HG03139 (cell line): ENCODE results near the gene UNC80.

Source experiments
- ATAC-seq: cut with Tn5 transposase; IDR thresholded peaks from one replicate; pipeline ENCODE4 v1.9.1; 2021; ENCODE audit not compliant: unreplicated experiment

The UNC80 gene

DNA sequence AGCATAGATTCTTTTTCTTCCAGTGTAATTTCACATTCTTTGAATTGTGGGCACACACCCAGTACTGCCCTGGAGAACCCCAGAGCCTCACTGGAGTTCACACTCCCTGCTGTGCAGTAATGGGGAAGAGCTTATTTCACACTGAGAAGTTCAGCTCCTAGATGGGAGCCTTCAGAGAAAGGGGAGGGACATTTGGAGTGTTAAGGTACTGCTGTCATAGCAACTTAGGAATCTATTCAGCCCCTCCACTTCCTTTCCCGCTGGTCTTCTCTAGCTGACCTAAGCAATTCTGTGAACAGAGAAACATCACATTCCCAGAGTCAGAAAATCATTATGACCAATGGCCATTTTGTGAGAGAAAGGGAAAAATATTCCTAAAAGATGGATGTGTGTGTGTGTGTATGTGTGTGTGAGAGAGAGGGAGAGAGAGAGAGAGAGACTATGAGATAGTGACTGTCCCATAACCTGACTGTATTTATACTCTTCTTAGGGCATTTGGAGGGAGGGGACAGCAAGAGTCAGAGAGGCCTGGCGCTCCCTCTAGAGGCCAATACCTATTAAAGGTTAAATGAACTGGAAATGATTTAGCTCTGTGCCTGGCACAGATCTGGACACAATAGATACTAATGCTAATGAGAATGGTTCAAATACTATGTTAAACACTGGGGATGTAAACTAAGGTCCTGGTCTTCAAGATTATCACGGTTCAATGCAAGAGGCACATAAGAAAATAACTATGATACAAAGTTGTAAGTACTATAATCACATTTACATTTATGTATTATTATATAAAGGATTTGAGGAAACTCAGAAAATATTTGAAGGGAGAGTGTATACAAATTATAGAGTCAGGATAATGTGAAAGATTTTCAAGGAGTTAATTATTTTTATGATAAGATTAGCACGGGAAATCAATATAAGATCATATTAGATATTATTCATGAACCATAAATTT is 189.3 kb downstream of the UNC80 start:
- peak; percentile 98 for ATAC-seq

DNA sequence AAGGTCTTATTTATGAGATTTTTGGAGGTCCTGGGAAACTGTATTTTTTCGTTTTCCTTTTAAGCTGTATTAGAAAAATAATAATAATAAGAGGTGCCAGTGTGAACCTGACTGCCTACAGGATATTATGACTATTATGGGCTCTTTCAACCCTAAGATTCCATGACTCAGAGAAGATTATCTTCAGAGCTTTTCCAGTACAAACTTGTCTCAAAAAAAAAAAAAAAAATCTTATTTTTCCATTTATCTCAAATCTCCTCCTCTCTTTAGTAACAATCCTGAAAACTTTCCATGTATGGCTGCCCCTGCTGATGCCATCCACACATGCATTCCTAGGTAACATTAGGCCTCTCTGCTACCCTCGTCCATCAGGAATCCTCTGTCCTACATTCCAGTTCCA is 194.1 kb downstream of the UNC80 start:
- ATAC-seq, result no peak

DNA sequence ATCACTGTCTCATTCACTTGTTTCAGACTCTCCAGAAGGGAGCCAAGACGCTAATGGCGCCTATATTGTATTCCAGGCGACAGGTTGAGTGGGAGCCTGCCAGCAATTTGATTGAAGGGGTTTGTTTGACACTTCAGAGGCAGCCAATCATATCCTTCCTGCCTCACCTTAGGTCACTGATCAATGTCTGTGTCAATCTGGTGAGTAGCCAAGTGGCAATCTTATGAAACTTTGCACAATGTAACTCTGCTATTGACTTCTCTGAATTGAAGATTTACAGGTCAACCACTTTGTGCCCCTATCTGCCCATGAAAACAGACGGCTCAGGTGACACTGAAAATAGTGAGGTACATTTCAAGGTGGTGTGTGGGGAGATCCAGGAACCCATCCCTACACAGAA is 198.1 kb downstream of the UNC80 start:
- no peak for ATAC-seq

DNA sequence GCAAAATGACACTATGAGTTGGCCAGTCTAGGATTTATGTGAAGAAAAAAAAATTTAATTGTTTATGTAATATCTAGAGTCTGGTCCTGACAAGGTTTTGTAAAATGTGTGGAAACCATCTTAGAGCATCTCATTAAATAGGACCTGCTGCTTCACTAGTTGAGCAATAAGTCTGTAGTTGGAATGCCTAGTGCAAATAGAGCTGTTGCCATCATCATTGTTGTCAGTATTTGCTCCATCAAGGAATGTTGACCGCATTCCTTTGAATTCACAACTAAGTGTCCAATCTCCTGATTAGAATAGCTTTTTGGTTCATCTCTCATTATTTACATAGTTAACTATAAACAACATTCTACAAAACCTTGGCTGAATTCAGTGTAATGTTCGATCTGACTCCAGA is 198.6 kb downstream of the UNC80 start:
- no peak for ATAC-seq

DNA sequence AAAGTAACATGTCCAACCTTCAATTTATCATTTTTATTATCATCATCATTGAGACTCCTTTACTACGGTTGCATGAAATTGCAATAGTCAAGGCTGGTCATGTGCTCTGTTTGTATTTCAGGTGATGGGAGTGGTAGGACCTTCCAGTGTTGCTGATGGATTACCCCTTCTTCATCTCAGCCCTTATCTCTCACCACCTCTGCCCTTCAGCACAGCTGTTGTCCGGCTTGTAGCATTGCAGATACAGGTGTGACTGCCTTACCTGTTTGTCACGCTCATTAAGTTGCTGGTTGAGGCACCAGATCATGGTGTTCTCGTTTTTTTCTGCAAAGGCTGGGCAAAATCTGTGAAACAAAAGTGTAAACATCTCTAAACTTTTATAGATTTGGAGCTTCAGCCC is 199.1 kb downstream of the UNC80 start:
- no peak for ATAC-seq

DNA sequence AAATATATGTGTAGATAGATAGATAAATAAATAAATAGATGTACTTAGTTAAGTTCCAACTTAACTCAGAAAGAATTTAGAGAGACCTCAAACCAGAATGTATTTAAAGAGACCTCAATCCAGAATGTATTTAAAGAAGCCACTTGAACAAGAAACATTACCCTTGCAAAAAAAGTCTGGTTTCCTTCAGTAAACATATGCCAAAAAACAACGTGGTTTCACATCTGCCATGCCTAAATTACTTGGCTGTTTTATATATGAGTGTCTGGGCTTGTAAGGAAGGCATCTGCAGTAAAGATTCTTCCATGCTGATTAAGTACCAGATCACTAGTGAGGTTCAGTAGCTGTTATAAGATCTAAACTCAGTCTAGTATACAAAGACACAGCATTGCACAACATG is 201.7 kb downstream of the UNC80 start:
- no peak for ATAC-seq

DNA sequence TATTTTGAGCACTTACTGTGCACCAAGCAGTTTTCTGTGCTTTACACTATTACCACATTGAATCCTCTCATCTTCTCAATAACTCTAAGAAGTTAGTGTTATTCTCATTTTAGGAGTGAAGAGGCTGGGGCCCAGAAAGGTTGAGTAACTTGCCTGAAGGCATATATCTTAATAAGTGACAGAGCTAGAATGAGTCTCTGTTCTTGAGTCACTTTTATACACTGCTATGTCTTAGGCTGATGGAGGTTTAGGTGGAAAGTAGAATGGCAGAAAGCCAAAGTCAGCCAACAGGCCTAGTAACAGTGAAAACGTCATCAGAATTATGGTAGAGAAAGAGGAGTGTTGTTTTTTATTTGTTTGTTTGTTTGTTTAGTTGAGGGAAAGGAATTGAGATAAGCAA is 202.9 kb downstream of the UNC80 start:
- ATAC-seq, result no peak

DNA sequence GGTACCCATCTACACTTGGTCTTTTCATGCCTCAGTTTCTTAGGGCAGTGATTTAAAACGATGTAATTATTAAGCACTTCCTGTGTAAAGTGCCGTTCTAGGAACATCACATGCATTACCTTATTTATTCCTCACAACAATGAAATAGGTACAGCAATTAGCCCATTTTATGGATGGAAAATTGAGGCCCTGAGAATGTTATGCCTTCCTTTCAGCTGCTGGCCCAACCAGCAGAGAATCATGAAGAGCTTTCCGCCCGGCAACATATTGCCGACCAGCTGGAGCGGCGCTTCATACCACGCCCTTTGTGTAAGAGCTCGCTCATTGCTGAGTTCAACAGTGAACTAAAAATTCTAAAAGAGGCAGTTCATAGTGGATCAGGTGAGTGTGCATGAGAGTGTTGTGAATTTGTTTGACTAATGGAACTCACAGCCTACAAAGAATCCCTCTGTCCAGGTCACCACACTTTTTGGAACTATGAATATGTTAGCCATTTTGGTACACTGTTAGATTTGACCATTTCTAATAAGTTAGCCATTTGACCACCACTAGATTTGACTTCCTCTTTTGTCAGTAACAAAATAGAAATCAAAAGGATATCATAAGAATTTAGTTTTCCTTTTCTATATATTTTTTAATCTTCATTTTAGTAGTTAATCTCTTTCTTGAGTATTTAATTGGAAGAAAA is 205.2 kb downstream of the UNC80 start:
- peak; percentile 82 for ATAC-seq

DNA sequence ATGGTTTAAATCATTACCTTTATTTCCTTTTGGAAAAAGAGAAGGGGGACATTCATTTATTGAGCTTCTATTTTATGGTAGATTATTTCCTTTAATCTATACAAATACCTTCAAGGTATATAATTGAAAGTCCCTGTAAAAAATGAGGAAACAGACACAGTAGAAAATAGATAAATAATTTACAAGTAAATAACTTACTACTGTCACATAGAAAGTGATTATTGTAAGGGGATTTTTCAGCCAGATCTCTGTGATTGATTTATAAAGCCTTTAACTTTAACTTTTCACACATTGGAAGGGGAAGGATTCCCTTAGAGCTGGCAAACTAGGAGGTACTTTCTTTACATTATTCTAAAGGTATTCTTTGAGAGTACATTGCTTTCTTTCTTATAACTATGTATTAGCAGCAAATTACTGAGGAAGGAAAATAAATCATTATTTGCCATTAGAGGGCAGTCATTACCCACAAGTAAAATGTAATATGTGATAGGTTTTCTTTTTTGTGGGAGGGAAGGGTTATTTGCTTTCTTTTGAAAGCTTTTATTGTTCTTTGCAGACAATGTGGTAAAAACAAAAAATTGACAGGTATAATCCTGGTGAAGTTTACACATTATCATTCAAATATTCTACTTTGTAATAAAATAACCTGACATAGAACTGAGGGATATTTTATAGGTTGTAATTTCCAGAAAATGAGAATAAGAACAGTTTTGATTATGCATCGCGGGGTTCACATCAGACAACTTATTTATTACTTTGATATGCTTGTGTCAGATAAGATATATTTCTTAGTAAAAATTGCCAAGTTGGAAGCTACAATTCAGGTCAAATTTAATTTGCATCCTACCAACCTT is 206.0 kb downstream of the UNC80 start:
- ATAC-seq, result peak; percentile 34

DNA sequence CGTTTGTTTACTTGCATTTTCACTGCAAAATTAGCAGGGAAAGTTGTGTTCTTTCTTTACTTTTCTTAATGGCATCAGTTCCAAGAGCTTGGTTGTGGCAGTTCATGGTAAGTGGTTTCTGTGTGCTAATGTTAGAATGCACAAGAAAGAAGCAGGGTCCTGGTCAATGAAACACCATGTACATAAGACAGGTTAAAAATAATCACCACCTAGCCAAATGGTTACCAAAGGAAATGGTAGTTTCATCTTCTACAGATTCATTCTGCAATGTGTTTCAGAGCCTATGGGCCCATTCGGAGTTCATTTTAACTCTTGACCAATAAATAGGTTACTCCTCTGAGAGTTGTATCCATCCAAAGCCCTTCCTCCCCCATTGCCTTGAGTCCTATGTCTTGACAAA is 212.7 kb downstream of the UNC80 start:
- ATAC-seq, result no peak

DNA sequence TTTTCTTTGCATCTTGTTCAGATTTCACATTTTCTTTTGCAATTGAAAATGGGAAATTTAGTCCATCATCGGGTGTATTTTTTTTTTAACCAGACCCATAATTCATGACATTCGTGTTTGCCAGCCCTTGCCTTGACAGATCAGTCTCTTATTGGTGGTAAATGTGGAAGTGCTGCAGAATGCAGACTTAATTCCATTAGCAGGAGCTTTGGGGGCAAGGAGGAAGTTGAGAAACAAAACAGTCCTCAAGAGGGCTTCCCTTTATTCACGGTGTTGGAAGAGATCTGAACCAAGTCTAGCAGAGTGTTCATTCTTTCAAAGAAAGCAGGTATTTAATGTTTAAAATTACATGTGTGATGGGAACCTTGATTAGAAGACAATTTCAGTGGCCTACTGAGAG is 214.2 kb downstream of the UNC80 start:
- no peak for ATAC-seq

DNA sequence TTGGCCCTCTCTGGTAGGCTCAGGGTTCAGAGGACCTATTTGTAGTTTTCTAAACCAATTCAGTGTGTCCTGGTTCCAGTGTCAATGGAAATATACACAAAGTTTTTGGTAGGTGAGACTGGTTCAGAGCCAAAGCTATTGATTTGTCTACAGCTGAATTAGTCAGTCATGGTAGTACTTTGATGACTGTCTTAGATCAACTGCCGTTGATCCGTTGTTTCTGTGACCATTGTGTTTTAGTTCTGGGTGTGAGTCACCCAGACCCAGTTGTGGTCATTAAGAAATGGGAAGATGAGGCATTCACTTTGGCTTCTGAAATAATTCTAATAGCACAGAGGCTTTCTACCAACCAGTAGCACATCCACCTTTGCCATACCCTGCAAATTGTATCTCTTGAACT is 214.8 kb downstream of the UNC80 start:
- ATAC-seq, result no peak

DNA sequence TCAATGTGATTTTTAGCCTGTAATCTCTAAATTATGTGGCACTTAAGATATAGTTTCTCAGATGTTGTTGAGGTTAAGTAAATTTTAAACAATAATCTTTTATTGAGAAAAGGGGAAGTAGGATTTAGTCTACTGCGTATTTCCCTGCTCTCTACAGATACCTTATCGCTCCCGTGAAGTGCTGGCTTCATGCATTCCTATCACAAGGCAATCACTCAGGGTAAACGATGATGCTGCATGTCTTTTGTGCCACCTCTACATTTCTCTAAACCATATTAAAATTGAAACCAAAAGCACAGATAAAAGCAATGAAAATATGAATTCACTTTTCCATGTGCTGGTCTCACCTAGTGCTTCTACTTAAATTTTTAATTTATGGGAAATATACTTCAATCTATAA is 216.4 kb downstream of the UNC80 start:
- no peak for ATAC-seq

DNA sequence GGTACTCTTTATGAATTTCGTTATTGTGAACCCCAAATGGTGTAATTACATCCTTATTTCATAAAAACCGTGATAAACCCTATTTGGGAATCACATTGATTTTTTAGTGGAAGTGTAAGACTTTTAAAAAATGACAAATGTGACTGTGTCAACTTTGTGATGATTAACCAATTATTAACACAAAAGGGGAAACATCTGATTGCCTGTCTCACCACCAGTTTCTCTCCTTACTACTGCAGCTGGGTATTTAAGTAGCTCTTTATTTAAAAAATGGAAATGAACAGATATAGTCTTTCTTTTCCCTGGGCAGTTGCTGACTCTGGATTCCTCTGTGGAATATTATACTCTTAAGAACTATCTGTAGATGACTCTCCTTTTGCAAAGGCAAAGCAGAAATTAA is 219.2 kb downstream of the UNC80 start:
- ATAC-seq, result no peak

DNA sequence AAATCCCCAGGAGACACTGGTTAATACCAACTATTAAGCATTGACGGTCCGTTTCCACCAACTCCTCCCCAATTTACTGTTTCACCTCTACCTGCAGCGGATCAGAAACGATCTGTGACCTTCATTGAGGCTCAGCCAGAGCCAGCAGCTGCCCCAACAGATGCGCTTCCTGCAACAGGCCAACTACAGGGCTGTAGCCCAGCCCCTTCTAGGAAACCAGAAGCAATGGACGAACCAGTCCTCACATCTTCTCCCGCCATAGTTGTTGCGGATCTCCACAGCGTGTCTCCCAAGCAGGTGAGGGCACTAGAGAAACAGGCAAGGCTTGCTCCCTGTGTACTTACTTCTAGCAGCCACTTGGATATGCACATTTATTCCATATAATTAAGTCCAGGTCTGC is 222.3 kb downstream of the UNC80 start:
- no peak for ATAC-seq

DNA sequence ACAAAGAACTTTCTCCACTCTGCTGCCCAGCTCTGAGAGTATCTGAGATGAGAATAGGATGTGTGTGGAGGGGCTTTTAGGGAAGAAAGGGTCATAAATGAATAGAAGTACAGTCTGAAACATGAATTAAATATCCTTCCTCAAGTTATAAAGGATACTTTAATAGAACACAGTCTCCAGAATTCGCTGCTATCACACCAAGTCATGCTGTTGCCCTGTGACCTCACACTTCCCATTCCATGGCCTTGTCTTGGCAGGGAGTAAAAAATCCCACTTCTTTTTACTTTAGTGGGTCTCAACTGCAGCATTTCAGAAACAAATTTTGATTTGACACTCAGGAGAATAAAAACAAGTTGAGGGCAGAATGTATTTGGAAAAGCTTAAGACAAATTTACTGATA is 227.0 kb downstream of the UNC80 start:
- no peak for ATAC-seq

DNA sequence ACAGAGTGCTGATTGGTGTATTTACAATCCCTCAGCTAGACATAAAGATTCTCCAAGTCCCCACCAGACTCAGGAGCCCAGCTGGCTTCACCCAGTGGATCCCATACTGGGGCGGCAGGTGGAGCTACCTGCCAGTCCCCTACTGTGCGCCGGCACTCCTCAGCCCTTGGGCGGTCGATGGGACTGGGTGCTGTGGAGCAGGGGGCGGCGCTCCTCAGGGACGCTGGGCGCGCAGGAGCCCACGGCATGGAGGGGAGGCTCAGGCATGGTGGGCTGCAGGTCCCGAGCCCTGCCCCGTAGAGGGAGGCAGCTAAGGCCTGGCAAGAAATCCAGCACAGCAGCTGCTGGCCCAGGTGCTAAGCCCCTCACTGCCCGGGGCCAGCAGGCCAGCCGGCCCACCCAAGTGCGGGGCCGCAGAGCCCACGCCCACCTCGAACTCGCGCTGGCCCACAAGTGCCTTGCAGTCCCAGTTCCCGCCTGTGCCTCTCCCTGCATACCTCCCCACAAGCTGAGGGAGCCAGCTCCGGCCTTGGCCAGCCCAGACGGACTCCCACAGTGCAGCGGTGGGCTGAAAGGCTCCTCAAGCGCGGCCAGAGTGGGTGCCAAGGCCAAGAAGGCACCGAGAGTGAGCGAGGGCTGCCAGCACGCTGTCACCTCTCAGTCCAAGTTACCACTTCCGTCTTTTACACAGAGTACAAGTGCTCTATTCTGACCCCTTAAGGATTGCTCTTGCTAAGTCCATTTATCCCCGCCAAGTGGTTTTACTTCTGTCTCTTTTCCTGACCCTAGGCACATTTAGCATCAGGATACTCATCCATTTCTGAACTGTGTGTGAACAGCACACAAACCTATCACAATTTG is 229.1 kb downstream of the UNC80 start:
- ATAC-seq, result no peak

DNA sequence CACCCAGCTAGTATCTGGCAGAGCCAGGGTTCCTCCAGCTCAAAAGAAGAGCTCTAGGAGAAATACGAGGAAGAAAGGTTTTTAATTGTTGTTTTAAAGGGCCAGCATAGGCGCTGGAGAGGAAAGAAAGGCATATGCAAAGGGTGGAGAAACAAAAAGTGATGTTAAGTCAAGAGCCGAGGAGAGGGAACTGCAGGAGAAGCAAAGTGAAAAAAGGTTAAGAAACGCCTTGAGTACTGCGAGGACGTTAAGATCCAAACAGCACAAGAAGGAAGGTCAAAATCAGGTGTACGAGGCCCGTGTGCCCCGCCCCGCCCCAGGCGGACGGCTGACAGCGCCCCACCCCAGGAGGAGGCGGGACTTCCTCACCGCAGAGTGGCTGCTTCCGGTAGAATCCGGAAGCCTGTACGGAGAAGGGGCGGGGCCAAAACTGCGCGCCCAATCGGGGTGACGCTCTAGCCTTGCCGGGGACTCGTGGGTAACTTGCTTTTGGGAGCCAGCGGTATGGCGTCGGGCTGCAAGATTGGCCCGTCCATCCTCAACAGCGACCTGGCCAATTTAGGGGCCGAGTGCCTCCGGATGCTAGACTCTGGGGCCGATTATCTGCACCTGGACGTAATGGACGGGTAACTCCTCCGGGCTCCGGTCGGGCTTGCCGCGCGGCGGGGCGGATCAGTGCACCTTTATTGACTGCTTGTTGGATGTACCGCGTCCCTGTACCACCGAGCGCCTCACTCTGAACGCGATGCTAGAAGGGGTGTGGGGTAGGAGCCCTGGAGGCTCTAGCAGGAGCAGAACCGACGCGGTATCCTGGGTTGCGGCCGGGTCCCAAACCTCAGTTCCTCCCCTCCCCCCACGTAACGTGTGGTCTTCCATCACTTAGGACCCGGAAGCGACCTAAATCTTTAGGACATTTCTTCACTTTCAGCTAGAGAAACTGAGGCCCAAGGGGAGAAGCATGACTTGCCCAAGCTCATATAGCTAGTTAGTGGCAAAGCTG is 230.8 kb downstream of the UNC80 start, which contains the start of gene RPE:
Gene RPE, plus strand, starts transcription at position 481 of the 1,000 bp plus-strand sequence. Its CDS starts 24 bp downstream, at position 505.
- ATAC-seq, result peak; percentile 100

DNA sequence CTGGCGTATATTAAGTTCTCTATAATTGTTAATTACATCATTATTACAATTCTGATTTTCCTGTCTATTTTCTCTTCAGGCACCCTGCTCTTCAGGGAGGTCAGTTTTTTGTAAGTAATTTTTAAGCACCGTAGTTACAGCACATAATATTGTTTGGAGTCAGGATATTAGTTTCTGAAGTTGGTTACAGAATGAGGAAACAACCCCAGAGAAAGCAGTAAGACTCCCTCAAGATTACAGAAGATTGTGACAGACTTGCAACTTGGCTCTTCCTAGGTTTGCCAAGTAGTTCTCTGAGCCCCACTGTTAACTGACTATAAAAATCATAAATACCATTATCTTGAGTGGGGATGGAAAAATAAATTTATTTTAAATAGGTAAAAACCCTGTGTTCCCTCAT is 231.7 kb downstream of the UNC80 start:
- ATAC-seq, result no peak
